Daoy (cell line): ENCODE measurements around the gene OTOP2. TPM values are rescaled to one million over a fixed set of nuclear protein-coding genes. Genes with fewer than 3 reads are reported as not detected.
"Not testable (repeated sequence)": the region's sequence is repeated elsewhere in the genome, so short reads cannot be mapped to it uniquely, and the experiment has no call there.

ENCODE experiments used
- DNase-seq: peaks from one replicate; pipeline ENCODE4 v3.0.0-alpha.2; 2015; ENCODE audit warnings: low read depth
- total RNA-seq: library from RNA; depleted of rRNA; stranded (reverse); fragments of >200 nt; shearing (Covaris generic); gene quantifications from 2 replicates; pipeline ENCODE4 v1.2.3, GENCODE V29; 2014

OTOP2 gene
- total RNA-seq, 1 experiment from 2014 or later = not detected

DNA sequence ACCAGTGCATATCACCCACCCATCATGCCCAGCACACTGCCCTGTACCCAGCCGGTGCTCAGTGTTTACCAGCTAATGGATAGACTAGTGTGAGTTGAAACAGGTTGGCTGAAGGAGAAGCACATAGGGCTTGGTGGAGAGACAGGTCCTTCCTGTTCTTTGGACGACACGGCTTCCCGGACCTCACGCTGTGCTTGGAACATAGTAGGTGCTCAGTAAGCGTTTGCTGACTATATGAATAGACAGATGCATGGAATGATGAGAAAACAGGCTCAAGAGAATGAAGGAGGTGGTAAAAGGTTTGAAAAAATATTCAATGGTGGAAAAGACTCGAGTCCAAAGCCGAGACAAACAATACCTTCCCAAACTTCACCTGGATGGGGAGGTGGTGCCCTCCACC is 23.9 kb upstream of the OTOP2 start:
- no peak for DNase-seq

- no peak for DNase-seq
These were observed 22.5 kb upstream of the OTOP2 start for GRCh38 chr17:74901353-74902135.

DNA sequence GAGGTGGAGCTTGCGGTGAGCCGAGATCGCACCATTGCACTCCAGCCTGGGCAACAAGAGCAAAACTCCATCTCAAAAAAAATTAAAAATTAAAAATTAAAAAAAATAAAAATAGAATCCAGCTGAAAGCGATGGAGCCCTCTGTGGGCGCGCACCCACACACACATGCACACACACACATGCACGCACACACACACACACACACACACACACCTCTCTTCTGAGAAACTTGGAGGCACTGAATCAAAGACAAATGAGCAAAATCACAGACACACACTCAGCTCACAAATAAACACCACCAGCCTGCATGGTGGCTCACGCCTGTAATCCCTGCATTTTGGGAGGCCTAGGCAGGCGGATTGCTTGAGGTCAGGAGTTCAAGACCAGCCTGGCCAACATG is 21.0 kb upstream of the OTOP2 start:
- no peak for DNase-seq

DNA sequence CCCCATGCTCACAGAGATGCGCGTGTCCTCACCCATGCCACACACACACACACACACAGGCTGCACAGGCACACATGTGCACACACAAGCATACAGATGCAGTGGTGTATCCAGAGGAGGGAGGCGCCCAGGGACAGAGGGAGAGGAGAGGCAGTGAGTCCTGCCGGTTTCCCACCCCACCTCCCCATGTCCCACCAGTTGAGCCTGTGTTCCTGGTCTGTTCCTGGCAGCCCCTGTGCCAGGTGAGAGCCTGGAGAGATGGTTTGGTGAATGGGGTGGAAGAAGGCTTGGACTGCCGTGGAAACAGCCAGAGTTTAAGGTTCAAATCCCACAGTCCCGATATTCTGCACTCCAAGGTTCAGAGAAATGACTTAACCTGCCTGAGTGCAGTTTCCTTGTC is 20.4 kb upstream of the OTOP2 start:
- no peak for DNase-seq

DNA sequence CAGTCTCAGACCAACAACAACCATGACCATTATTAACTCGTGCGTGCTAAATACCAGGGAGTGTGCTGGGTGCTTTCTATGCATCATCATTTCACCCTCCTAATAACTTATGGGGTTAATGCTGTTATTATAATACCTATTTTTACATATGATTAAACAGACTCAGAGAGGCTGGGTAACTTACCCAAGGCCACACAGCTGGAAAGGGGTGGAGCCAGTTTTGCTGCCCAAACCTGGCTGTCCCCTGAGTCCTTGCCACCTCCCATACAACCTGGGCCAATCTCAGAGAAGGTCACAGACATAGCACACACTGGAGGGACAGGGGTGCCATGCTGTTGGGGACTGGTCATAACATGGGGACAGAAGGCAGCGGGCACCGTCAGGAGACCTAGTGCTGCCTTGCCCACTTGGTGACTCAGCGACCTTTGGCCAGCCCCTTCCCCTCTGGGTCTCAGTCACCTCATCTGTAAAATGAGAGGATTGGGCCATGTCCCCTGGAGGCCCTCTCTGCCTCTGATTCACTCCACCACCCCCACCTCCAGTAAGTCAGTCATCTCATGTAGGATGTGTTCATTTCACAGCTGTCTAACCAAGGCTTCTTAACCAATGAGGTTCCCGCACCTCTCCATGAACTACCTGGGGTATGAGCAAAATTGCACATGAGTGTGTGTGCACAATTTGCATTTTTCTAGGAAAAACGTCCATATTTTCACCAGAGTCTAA is 19.2 kb upstream of the OTOP2 start:
- no peak for DNase-seq

DNA sequence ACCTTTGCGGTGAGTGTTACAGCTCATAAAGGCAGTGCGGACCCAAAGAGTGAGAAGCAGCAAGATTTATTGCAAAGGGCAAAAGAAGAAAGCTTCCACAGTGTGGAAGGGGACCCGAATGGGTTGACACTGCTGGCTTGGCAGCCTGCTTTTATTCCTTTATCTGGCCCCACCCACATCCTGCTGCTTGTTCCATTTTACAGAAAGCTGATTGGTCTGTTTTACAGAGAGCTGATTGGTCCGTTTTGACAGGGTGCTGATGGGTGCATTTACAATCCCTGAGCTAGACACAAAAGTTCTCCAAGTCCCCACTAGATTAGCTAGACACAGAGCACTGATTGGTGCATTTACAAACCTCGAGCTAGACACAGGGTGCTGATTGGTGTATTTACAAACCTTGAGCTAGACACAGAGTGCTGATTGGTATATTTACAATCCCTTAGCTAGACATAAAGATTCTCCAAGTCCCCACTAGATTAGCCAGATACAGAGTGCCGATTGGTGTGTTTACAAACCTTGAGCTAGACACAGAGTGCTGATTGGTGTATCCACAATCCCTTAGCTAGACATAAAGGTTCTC is 17.8 kb upstream of the OTOP2 start:
- not testable (repeated sequence) for DNase-seq

DNA sequence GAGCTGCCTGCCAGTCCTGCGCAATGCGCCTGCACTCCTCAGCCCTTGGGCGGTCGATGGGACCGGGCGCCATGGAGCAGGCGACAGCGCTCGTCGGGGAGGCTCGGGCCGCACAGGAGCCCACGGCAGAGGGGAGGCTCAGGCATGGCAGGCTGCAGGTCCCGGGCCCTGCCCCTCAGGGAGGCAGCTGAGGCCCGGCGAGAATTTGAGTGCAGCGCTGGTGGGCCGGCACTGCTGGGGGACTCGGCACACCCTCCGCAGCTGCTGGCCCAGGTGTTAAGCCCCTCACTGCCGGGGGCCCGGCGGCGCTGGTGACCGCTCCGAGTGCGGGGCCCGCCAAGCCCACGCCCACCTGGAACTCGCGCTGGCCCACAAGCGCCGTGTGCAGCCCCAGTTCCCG is 17.1 kb upstream of the OTOP2 start:
- DNase-seq = no peak

GRCh38 chr17:74909097-74909496 is 15.0 kb upstream of the OTOP2 start:
- DNase-seq = not testable (repeated sequence)

GRCh38 chr17:74911423-74911822 is 12.7 kb upstream of the OTOP2 start:
- DNase-seq = not testable (repeated sequence)

DNA sequence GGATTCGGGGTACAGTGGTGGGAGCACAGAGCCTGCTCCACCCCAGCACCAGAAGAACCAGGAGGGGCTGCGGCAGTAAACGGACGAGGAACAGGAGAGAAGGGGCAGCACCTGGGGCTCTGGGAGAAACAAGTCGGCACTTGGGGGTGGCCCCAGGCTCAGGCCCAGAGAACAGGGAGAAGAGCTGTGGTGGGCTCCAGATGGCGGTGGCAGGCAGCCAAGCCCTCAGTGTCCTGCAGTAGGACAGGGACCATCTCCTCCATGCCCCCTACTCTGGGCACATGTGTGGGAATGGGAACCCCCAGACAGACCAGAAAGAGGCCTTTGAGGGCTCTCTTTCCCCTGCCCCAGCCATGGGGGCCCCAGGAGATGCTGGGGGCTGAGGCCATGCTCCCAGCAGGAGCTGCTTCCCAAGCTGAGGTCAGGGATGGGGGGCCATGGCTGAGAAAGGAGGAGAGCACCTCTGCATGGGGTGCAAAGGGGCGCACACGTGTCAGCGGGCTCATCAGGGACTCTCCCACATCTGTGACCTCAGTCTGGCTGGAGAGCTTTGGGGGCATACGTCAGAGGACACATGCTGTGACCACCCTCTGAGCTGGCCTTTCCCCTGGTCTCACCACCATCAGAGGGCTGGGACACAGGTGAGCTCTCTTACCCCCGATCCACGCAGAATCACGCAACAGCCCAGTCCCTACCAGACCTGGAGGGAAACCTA is 7.8 kb upstream of the OTOP2 start:
- DNase-seq = no peak

DNA sequence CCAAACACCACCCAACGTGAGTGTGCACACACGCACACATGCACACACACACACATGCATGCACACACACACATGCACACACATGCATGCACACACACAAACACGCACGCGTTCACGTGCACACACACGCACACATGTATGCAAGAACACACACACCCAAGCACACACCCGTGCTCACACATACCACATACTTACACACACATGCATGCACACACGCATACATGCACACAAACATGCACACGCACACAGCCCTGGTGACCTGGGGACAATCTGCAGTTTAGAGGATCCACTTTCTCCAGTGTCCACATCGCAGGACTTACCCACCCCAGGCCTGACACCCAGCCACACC is 7.2 kb upstream of the OTOP2 start:
- DNase-seq = no peak

- no peak for DNase-seq
These were observed 6.6 kb upstream of the OTOP2 start for GRCh38 chr17:74917430-74917829.

DNA sequence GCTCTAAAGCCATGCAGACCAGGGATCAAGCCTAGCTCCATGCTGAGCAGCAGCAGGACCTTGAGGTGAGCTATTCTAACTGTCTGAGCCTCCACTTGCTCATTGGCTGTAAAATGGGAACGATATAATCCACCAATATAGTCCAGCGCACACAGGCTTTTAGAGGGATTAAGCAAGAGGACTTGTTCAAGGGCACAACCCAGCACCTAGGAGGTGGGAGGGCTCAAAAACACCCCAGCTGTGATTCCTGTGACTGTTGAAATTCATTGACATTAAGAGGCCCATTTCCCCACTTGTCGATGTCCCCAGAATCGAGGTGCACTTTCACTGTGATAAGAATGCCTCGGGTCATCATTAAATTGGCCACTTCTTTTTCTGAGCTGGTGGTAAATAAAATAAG is 5.2 kb upstream of the OTOP2 start:
- no peak for DNase-seq

GRCh38 chr17:74919440-74920305 is 4.4 kb upstream of the OTOP2 start:
- peak; percentile 56 for DNase-seq

DNA sequence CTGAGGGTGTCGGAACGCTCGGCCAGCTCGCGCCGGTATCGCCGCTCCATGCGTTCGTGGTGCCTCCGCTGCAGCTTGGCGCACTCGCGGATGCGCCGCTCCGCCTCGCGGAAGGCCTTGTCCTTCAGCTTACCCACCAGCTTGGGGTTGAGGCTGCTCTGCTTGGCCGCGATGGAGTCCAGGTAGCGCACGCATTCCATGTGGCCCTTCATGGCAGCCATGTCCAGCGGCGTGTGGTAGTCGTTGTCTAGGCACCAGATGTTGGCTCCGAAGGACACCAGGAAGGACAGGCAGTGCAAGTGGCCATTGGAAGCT is 3.8 kb upstream of the OTOP2 start:
- no peak for DNase-seq

- DNase-seq = no peak
These were observed 3.4 kb upstream of the OTOP2 start for GRCh38 chr17:74920642-74921025.

DNA sequence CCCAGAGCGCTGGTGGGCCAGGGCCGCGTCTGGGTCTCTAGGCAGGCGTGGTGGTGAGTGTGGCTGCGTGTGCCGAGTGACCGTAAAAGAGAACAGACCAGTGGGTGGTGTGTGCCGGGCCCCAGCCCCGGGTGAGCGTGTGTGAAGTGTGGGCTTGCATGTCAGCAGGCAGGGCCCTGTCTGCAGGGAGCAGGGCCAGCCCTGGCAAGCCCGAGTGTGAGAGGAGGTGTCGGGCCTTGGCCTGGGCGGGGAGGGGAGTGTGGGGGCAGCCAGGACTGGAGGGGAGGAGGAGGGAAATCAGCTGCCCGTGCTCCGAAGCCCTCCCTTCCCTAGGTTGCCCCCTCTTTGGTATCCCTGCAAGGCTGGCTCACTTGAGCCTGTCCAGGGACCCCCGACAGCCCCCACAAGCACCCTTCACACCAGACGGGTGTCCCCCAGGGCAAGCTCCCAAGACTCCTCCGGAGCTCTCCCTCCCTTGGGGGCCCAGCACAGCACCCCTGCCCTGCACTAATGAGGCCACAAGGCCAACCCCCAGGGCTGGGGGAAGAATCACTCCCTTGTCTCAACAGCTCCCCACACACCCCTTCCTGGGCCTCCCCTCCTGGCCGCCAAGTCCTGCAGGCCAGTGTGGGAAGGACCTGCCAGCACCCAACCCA is 2.9 kb upstream of the OTOP2 start:
- DNase-seq = no peak

GRCh38 chr17:74921769-74922168 is 2.3 kb upstream of the OTOP2 start:
- no peak for DNase-seq

DNA sequence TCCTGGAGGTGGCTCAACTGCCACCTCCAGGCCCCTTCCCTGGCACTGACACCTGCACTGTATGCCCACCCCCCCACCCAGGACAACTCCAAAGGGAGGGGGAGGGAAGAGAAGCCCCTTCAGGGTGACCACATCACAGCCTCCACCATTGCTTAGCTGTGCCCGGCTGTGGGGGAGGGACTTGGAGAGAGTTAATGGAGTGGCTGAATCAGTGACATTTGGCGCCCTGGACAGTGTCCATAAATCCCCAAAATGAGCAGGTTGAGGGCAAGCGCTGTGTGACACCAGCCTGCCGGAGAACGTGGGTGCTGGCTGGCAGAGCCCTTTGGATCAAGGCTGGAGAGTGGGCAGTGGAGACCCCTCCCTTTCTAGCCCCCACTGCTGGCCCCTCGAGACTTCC is 1.9 kb upstream of the OTOP2 start:
- no peak for DNase-seq

DNA sequence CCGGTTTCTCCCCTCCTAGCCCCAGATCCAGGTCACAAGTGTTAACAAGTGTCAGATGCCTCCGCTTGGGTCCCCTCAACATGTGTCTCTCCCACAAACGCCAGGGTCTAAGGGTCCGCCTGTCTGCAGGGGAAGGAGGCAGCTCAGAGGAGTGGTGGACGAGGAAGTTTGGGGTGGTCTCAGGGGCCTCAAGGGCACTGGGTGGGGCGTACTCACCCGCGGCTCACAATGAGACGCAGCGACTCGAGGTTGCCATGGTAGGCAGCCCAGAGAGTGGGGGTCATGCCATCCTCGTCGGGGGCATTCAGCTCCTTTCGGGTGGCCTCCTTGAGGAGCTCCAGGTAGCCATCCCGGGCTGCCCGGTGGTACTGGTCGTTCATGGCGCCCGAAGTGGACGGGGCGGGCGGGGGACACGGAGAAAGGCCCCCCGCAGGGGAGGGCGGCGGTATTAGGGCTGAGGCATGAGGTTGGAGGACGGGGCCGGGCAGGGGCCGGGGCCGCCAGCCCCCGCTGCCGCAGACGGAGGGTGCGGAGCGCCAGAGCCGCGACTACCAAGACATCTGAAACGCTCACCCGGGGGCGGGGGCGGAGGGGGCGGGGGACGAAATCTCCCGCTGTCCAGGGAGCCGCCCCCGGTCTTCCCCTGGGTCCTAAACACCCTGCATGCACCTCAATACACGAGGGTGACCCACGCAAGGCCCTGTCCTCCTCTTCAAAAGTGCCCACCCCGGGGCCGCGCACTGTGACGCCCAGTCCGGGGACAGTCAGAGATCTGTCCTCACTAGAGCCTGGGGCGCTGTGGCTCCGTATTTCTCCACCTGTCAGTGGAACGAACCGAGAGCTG is 1.2 kb upstream of the OTOP2 start, which contains the start of gene USH1G:
Gene USH1G (minus strand): TSS at position 562 of the 844 bp plus-strand sequence. CDS start 182 bp downstream, at position 380.
- no peak for DNase-seq
